ENCODE results near the gene TOM1L1.

Gene TOM1L1

GRCh38 chr17:54909766-54910165 lies 9.1 kb downstream of the TOM1L1 start:
- no peaks in the 10 kb centered on the region for H3K4me1 ChIP-seq
- H3K9me3 ChIP-seq (ENCODE audit: control insufficient read depth, low read length) = no peaks in the 10 kb centered on the region
- no peak overlapping the region for H3K27ac ChIP-seq
- H3K9ac ChIP-seq = no peak overlapping the region
- no peaks in the 10 kb centered on the region for H3K27me3 ChIP-seq (ENCODE audit: control insufficient read depth, insufficient read depth, low read length)
- no peak overlapping the region for H3K4me2 ChIP-seq (ENCODE audit: low read length)
- H3K36me3 ChIP-seq (ENCODE audit: control insufficient read depth, insufficient read depth, low read length) = no peaks in the 10 kb centered on the region
- no peak for TF ChIP-seq CTCF (IDR thresholded peaks at IDR 0.05)
- H3K4me3 ChIP-seq (ENCODE audit: low read depth, low read length) = no peak overlapping the region
- no peak overlapping the region for H2AFZ ChIP-seq
- no peaks in the 10 kb centered on the region for H3K79me2 ChIP-seq

GRCh38 chr17:54916721-54917120 lies 16.1 kb downstream of the TOM1L1 start:
- no peaks in the 10 kb centered on the region for H3K9me3 ChIP-seq (ENCODE audit: control insufficient read depth, low read length)
- no peak overlapping the region for H3K4me3 ChIP-seq (ENCODE audit: low read depth, low read length)
- H3K4me1 ChIP-seq = no peaks in the 10 kb centered on the region
- no peak overlapping the region for H3K27ac ChIP-seq
- H3K27me3 ChIP-seq (ENCODE audit: control insufficient read depth, insufficient read depth, low read length) = no peaks in the 10 kb centered on the region
- H3K36me3 ChIP-seq (ENCODE audit: control insufficient read depth, insufficient read depth, low read length) = no peaks in the 10 kb centered on the region
- no peak overlapping the region for H2AFZ ChIP-seq
- no peak for TF ChIP-seq CTCF (IDR thresholded peaks at IDR 0.05)
- H3K9ac ChIP-seq = no peak overlapping the region
- H3K79me2 ChIP-seq = no peaks in the 10 kb centered on the region
- H3K4me2 ChIP-seq (ENCODE audit: low read length) = no peak overlapping the region

GRCh38 chr17:54919425-54919824 lies 18.8 kb downstream of the TOM1L1 start:
- Histone ChIP-seq H3K9me3 (ENCODE audit: control insufficient read depth, low read length) (no peaks in the 10 kb centered on the region), H3K4me2 (ENCODE audit: low read length) (no peak overlapping the region), H2AFZ (no peak overlapping the region), H3K27me3 (ENCODE audit: control insufficient read depth, insufficient read depth, low read length) (no peaks in the 10 kb centered on the region), H3K36me3 (ENCODE audit: control insufficient read depth, insufficient read depth, low read length) (no peaks in the 10 kb centered on the region), H3K27ac (no peak overlapping the region), H3K9ac (no peak overlapping the region), H3K4me3 (ENCODE audit: low read depth, low read length) (no peak overlapping the region), H3K4me1 (no peaks in the 10 kb centered on the region), H3K79me2 (no peaks in the 10 kb centered on the region)
- TF ChIP-seq CTCF (IDR thresholded peaks at IDR 0.05) = no peak

GRCh38 chr17:54920819-54921218 lies 20.2 kb downstream of the TOM1L1 start:
- Histone ChIP-seq H3K9ac (no peak overlapping the region), H3K4me1 (no peaks in the 10 kb centered on the region), H3K27ac (no peak overlapping the region), H3K79me2 (no peaks in the 10 kb centered on the region), H3K36me3 (ENCODE audit: control insufficient read depth, insufficient read depth, low read length) (no peaks in the 10 kb centered on the region), H3K4me2 (ENCODE audit: low read length) (no peak overlapping the region), H2AFZ (no peak overlapping the region), H3K9me3 (ENCODE audit: control insufficient read depth, low read length) (no peaks in the 10 kb centered on the region), H3K27me3 (ENCODE audit: control insufficient read depth, insufficient read depth, low read length) (no peaks in the 10 kb centered on the region), H3K4me3 (ENCODE audit: low read depth, low read length) (no peak overlapping the region)
- TF ChIP-seq CTCF (IDR thresholded peaks at IDR 0.05) = no peak

- TF ChIP-seq CTCF (IDR thresholded peaks at IDR 0.05) = no peak
- Histone ChIP-seq H3K4me2 (ENCODE audit: low read length) (no peak overlapping the region), H3K79me2 (no peaks in the 10 kb centered on the region), H3K27me3 (ENCODE audit: control insufficient read depth, insufficient read depth, low read length) (no peaks in the 10 kb centered on the region), H3K4me1 (peaks cover 3% of the 10 kb centered on the region), H3K4me3 (ENCODE audit: low read depth, low read length) (no peak overlapping the region), H3K9ac (no peak overlapping the region), H3K27ac (no peak overlapping the region), H2AFZ (no peak overlapping the region), H3K36me3 (ENCODE audit: control insufficient read depth, insufficient read depth, low read length) (no peaks in the 10 kb centered on the region), H3K9me3 (ENCODE audit: control insufficient read depth, low read length) (no peaks in the 10 kb centered on the region)
These were observed 23.8 kb downstream of the TOM1L1 start for GRCh38 chr17:54924405-54924804.

Data from parathyroid adenoma (tissue), 2 donors.